Right hindlimb (tissue), 1 donor: ENCODE data around the gene TMEM151B.

Source experiments
- DNase-seq: peaks from one replicate; pipeline ENCODE4 v3.0.0-alpha.2; 2018

The TMEM151B gene

DNA sequence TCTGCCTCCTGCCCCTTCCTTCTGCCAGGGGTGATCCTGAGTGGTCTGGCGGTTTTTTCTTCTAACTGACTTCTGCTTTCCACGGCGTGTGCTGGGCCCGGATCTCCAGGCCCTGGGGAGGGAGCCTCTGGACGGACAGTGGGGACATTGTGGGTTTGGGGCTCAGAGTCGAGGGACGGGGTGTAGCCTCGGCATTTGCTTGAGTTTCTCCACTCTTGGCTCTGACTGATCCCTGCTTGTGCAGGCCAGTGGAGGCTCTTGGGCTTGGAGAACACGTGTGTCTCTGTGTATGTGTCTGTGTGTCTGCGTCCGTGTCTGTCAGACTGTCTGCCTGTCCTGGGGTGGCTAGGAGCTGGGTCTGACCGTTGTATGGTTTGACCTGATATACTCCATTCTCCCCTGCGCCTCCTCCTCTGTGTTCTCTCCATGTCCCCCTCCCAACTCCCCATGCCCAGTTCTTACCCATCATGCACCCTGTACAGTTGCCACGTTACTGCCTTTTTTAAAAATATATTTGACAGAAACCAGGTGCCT is 36.6 kb upstream of the TMEM151B start:
- DNase-seq = no peak

DNA sequence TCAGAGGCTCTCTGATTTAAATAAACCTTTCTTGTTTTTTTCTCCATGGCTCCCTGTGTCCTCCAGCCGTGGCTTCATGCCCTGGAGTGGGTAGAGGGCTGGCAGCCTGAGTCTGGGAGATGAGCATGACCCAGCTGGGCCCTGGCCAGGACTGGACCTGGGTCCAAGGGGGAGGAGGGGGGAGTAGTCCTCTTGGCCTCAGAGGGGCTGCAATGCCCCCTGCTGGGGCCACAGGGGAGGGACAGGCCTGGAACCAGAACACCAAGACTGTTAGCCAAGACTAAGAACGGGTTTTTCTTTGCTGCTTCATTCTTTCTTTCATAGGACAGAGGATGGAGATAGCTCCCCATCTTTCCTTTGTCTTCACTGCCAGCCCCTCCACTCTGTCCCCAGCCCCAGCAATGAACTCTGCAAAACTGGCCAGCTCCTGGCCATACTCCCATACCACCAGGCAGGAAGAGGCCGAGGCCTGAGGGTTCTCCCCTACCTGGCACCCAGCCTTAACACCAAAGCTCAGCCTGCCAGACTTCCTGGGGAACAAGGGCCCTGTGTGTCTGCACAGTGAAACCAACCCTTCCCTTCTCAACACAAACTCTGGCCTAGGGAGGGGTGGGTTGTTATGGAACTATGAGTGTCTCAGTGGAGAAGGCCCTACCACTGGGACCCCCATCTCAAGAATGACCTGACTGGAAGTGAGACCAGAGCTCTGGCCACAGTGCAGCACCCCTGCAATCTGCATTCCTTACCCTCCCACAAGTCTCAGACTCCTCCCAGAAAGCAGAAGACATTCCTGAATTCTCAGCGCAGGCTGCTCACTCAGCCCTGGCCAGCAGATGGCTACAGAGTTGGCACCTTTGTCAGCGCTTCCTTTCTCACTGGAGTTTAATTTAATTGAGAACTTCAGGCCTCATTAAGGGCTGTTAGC is 35.9 kb upstream of the TMEM151B start:
- DNase-seq = peak; percentile 85

DNA sequence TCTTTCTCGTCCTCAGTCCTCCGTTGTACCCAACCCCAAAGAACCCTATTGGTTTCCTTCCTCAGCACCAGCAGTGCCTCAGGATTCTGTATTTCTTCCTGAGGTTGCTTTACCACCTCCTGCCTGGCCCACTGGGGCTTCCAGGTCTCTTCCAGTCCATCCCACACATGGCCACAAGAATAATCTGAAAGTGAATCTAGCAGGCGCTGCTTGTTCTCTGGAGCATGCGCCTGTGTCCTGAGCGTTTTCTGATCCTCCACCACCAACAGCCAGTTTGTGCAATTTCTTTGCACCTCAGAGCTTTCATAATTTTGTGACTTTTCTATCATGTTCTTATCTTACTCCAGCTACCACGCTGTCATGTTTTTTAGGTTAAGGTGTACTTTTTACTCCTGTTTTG is 35.0 kb upstream of the TMEM151B start:
- no peak for DNase-seq

DNA sequence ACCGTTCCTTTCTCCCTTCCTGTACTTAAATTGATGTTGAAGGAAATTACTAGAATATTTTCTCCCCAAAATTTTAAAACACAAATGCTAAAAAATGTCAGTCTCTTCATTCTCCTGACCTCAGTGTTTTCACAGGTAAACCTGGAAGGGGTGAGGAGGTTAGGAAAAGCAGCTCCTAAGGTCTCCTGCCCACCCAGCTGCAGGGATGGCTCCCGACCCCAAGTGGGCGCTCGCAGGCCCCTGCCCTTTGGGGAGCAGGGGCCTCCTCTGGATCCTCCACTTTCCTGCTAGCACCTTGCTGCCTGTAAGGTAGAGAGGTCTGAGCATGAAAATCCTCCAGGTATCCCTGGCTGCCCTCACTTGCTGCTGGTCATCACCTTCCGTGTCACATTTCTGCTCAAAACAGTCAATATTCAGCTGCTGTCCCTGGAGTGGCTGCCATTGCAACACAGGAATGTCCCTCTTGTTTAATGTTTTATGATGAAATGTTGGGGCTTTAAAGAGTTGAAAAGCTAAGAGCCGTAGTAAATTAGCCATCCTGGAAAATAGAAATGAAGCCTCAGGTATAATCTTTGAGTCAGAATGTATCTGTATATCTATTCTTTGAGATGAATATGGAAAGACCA is 34.2 kb upstream of the TMEM151B start:
- DNase-seq = no peak

DNA sequence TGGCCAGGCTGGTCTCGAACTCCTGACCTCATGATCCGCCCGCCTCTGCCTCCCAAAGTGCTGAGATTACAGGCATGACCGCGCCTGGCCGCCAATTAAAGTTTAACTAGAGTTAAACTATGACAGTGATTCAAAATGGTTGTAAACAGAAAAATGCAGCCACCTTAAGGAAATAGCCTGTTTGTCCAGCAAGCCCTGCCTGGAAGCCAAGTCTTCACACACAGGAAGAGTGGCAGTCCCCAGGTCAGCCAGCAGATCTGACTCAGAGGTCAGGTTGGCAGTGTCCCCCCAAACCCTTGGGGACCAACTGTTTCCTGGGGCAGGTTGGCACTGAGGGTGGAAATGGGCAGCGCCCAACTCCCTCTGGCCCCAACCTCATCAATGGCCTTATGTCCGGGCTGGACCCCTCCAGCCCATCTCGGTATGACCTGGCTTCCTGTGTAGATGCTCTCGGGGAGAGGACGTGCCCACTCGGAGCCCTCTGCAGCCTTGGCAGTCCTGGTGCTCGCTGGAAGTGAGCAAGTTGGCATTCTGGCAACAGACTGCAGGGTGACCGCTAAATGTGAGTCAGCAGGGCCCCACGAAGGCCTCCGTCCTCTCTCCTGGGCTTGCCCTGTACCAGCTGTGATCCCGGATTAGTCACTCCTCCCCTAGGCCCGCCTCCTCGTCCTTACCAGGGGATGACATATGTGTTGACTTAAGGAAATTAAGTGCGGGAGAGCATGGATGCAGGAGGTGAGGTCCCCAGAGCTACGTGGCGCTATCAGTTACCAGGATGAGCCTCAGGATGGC is 33.0 kb upstream of the TMEM151B start:
- peak; percentile 89 for DNase-seq

DNA sequence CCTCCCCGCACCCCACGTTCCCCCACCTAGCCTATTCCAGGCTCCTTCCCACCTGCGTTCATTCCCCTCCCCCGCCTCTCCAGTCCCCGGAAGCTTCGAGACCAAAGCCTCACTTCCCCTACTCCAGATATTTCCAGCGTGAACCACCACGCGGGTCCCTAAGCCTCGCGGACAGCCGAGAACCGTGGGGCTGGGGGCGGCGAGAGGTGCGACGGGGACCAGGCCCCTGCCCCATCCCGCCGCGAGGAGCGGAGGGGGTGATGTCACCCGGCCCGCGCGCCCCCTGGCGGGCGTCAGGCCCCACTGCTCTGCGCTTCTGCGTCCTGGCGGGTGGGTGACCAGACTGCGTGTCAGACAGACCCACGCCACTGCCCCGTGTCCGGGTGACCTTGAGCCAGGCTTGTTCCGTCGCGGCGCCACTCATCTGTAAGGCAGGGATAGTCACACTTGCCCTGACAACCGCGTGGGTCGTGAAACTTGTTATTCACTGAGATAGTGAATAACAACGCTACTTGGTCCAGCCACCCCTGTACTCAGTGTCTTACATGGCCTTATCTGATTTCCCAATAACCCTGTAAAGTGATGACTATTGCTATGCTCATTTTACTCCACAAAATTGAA is 32.3 kb upstream of the TMEM151B start:
- peak; percentile 85 for DNase-seq

DNA sequence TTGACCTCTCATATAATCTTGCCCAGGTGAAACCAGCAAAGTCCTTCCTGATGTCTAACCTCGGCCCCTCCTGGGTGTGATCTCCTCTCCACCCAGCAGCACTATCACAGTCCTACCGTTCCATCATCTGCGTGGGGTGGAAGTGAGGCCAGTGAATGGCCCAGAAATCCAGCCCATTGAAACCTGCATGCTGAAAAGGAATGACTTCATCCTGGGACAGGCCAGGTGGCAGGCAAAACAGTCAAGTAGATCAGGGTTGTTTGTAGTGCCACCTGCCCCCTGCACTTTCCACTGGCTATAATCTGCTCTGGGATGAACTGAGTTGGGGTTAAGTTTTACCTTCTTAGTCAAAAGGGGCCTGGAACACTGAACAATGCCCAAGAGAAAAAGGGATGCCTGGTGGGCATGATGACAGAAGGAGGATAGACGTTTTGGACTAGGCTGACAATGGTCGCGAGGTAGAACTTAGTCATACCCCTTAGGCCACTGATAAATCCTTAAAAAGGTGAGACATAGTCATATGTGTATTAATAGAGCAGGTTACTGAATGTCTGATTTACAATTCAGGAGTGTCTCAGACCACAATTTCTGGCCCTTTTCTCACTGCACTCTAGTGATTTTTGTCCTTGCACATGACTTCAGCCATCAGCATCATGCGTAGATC is 31.4 kb upstream of the TMEM151B start:
- DNase-seq = no peak

DNA sequence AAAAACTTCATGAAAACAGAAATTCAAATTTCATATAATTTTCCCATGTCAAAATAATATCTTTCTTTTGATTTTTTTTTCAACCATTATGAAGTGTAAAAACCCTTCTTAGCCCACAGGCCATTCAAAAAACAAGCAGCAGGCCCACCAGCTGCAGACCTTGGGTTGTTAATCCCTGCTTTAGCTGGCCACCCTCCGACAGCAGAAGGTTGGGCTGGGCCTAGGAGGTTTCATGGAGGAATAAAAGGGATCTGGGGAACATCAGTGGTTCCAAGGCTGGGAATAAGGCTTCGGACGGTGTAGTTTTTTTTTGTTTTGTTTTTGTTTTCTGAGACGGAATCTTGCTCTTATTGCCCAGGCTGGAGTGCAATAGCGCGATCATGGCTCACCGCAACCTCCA is 26.9 kb upstream of the TMEM151B start:
- no peak for DNase-seq

DNA sequence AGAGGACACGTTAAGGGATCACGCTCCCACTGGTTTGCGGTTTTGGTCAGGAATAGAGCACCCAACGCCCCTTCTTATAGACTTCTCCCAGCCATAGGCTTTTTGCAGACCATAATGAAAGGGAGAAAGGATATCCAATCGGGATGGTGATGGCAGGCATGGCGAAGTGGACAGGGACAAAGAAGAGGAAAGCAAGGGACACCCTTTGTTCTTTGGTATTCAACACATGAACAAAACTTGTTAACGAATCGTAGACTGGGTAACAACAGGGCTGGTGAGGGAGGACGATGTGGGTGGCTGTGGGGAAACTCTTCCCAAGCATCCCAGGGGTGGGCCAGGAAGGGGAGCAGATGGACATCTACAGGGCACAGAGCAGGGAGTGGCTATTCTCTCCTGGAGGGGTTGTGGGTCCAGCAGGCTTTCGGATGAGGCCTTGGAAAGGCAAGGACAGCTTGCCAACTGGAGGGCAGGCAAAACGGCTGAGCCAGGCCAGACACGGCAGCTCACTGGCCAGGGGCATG is 24.8 kb upstream of the TMEM151B start:
- no peak for DNase-seq

DNA sequence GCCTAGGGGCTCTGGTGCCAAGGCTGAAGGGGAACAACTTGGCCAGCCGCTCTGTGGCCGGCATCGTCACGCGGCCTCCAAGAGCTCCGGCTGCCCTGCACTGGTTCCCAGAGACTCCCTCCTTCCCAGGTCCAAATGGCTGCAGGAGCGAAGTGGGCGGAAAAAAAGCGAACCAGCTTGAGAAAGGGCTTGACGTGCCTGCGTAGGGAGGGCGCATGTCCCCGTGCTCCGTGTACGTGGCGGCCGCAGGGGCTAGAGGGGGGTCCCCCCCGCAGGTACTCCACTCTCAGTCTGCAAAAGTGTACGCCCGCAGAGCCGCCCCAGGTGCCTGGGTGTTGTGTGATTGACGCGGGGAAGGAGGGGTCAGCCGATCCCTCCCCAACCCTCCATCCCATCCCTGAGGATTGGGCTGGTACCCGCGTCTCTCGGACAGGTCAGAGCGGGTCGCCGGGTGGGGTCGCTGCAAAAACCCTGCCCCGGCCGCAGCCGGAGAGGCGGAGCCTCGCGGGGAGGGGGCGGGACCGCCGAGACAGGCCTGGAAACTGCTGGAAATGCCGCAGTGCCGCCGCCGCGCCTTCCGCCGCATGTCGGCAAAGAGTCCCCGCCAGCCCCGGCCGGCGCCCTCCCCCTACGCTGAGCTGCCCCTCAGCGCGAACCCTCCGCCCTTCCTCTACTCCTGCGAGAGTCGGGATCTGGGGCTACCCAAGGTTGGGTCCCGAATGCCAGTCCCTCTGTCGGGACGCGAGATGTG is 24.2 kb upstream of the TMEM151B start:
- peak; percentile 93 for DNase-seq

DNA sequence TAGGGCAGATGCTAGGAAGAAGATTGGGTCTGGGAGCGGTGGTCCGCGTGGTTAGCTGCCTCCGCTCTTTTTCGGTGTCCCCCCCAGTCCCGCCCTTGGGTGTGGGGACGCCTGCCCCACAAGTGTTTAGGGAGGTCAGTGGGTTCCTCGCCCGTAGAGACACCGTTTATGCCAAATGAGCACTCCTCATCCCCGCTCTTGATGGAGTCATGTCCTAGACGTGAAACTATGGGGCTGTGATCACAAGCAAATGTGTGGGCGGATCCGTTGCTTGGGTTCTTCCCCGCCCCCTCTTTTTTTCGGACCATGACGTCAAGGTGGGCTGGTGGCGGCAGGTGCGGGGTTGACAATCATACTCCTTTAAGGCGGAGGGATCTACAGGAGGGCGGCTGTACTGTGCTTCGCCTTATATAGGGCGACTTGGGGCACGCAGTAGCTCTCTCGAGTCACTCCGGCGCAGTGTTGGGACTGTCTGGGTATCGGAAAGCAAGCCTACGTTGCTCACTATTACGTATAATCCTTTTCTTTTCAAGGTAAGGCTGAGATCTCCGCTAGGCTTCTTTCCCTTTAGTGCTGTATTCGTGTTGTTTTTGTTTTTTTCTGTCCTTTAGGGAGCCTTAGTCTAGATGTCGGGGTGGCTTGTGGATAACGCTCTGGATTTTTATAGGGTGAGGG is 23.4 kb upstream of the TMEM151B start, which contains the start of gene HSP90AB1:
Gene HSP90AB1 (plus strand): TSS at position 439 of the 675 bp plus-strand sequence. CDS start 1,529 bp downstream, outside the sequence.
- DNase-seq = peak; percentile 95

DNA sequence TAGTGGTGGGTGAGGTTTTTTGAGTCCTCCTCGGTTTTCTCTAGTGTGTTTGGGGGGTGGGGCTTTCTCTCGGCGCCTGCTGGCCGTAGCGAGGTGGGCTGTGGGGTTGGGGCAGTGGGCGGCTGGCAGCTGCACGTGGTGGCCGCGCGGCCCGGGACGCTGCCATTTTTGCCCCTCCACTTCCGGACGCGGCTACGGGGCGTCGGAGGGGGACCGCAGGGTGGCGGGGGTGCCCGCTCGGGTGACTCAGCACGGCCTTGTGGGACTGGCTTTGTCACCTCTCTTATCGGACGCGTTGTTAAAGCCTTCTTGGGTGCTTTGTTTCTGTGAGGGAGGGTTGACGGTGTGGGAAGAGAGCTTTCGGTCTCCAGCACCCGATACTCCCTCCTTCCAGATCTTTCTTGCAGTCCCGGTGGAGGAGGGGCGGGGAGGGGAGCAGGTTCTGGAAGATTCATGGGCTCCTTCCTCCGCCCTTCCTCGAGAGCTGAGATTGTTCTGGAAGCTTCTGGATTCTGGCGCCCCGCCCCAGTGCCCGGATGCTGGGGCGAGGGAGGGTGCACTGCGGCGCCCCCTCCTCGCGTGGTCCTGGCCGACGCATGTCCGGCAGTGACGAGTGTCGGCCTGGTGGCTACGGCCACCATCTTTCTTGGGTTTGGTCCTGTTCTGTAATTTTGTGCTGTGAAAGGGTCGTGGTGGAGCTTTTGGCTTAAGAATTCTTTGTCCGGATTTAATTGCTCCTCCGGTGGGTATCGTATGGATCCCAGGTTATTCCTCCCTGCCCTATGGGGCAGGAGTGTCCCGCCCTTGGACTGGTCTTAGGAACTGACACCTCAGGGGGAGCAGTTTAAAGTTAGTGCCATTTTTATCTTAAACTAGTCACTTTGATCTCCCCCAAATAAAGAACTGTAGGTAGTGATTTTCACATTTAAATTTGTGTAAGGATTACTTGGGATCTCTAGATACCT is 22.6 kb upstream of the TMEM151B start:
- peak; percentile 77 for DNase-seq

DNA sequence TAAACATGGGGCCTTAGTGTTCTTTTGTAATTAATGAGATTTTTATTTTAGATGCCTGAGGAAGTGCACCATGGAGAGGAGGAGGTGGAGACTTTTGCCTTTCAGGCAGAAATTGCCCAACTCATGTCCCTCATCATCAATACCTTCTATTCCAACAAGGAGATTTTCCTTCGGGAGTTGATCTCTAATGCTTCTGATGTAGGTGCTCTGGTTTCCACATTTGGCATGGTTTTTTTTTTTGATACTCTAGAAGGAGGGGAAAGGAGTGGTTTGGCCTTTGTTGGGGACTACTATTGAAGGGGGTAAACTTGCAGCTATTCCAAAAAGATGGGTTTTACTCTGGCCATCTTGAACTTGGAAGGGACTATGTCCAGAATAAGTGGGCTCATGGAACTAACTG is 21.7 kb upstream of the TMEM151B start:
- no peak for DNase-seq

DNA sequence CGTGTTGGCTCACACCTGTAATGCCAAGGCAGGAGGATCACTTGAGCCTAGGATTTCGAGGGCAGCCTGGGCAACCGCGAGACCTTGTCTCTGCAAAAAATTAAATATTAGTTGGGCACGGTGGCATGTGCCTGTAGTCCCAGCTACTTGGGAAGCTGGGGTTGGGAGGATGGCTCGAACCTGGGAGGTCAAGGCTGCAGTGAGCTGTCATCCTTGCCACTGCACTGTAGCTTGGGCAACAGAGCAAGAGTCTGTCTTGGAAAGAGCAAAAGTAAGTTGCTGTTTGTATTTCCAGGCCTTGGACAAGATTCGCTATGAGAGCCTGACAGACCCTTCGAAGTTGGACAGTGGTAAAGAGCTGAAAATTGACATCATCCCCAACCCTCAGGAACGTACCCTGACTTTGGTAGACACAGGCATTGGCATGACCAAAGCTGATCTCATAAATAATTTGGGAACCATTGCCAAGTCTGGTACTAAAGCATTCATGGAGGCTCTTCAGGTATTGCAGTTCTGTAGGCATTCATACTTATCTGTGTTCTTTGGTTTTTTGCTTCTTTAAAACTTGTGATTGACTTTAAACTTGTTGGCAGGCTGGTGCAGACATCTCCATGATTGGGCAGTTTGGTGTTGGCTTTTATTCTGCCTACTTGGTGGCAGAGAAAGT is 21.0 kb upstream of the TMEM151B start:
- no peak for DNase-seq

DNA sequence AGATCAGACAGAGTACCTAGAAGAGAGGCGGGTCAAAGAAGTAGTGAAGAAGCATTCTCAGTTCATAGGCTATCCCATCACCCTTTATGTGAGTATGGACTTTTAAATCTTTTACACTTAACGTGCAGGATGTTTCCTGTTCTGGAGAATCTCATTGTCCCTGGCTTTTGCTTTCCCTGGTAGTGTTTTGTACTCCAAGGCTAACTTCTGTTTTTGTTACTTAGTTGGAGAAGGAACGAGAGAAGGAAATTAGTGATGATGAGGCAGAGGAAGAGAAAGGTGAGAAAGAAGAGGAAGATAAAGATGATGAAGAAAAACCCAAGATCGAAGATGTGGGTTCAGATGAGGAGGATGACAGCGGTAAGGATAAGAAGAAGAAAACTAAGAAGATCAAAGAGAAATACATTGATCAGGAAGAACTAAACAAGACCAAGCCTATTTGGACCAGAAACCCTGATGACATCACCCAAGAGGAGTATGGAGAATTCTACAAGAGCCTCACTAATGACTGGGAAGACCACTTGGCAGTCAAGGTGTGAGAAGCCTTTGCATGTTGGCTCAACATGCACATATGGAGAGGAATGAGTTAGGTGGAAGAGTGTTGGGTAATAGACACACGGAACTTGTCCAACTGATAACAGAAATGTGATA is 20.1 kb upstream of the TMEM151B start:
- no peak for DNase-seq

DNA sequence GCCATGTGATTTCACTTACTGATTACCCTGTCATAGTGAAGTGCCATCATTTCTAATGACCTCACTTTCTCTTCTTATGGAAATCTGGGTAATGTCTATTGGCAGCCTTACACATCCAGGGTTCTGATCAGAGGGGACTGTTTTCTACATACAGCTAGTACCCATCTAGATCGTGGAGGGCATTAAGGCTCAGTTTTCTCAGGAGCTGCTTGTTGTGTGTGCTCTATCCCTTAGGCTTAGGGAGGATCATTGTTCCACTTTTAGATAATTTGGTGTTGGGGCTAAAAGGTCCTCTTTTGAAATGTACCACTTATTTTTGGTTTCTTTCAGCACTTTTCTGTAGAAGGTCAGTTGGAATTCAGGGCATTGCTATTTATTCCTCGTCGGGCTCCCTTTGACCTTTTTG is 19.5 kb upstream of the TMEM151B start:
- no peak for DNase-seq

DNA sequence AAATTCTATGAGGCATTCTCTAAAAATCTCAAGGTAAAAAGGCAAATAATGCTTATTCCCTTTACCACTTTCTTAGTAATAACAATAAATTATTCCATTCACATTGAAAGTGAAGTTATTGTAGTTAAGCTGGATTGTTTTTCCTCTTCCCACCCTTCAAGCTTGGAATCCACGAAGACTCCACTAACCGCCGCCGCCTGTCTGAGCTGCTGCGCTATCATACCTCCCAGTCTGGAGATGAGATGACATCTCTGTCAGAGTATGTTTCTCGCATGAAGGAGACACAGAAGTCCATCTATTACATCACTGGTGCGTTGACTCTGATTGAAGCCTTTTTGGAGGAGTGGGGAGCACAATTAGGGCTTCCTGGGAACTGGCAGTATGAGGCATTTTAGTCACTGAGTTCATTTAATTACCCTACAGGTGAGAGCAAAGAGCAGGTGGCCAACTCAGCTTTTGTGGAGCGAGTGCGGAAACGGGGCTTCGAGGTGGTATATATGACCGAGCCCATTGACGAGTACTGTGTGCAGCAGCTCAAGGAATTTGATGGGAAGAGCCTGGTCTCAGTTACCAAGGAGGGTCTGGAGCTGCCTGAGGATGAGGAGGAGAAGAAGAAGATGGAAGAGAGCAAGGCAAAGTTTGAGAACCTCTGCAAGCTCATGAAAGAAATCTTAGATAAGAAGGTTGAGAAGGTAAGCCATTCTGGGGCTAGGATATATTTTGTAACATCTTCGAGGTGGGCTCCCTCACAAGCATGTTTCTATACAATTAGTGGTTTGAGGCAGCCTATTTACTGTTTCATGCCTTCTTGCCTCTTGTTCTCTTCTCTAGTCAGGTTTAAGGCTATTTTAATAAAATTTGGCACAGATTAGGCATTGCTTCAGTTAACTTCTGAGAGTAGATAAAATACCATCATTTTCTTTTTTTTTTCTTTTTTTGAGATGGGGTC is 18.4 kb upstream of the TMEM151B start:
- no peak for DNase-seq
